Natural killer cell (primary cell): Measurements from ENCODE around the gene VWA7. TPM values are rescaled to one million over a fixed set of nuclear protein-coding genes. Genes with fewer than 3 reads are reported as not detected.

ENCODE experiments used
- ATAC-seq, 3 donors: fragments of 150-1000 bp in 2 of 3; fragments of 200-7000 bp in 1 of 3; cut with Tn5 transposase; 1 replicate in 1 of 3; 2 replicates in 2 of 3; pipeline ENCODE4 v1.10.0; 2021; ENCODE audit warnings: mild to moderate bottlenecking in 2 of 3, moderate library complexity in 2 of 3
- DNase-seq, 2 donors: peaks; one replicate each; pipeline versions ENCODE4 v3.0.0 to v3.0.0-alpha.2; 2013 to 2021; ENCODE audit warnings: mixed read lengths in 1 of 2
- H3K27ac ChIP-seq: one replicate; pipeline ENCODE4 v1.5.1; 2013; ENCODE audit warnings: mild to moderate bottlenecking, low read length
- H3K27me3 ChIP-seq: one replicate; pipeline ENCODE4 v1.6.1; 2013; ENCODE audit warnings: low read length; ENCODE audit not compliant: control insufficient read depth, insufficient read depth
- H3K36me3 ChIP-seq: one replicate; pipeline ENCODE4 v1.6.1; 2013; ENCODE audit warnings: low read length; ENCODE audit not compliant: control insufficient read depth, insufficient read depth
- H3K4me1 ChIP-seq: one replicate; pipeline ENCODE4 v1.6.1; 2013; ENCODE audit warnings: low read length; ENCODE audit not compliant: control insufficient read depth, insufficient read depth
- H3K4me3 ChIP-seq: one replicate; pipeline ENCODE4 v1.5.1; 2013; ENCODE audit warnings: low read length
- H3K9me3 ChIP-seq: one replicate; pipeline ENCODE4 v1.6.1; 2013; ENCODE audit warnings: low read length; ENCODE audit not compliant: control insufficient read depth, insufficient read depth
- H3K27ac Mint-ChIP-seq, 2 donors: one replicate each; pipeline ENCODE4 v1.8.0; 2022; ENCODE audit warnings: mild to moderate bottlenecking in 2 of 2, mixed read lengths in 2 of 2, moderate library complexity in 1 of 2
- H3K27me3 Mint-ChIP-seq, 2 donors: one replicate each; pipeline ENCODE4 v1.8.0; 2022; ENCODE audit warnings: low read depth in 2 of 2, mixed read lengths in 2 of 2
- H3K36me3 Mint-ChIP-seq: one replicate; pipeline ENCODE4 v1.8.0; 2022; ENCODE audit warnings: mixed read lengths
- H3K4me1 Mint-ChIP-seq, 2 donors: one replicate each; pipeline ENCODE4 v1.8.0; 2022; ENCODE audit warnings: mixed read lengths in 2 of 2
- H3K4me3 Mint-ChIP-seq: one replicate; pipeline ENCODE4 v1.8.0; 2022; ENCODE audit warnings: mild to moderate bottlenecking, moderate library complexity, mixed read lengths
- H3K9me3 Mint-ChIP-seq, 2 donors: one replicate each; pipeline ENCODE4 v1.8.0; 2022; ENCODE audit warnings: mixed read lengths in 2 of 2
- CTCF ChIP-seq: fragments of 200-600 bp; IDR thresholded peaks from one replicate; pipeline ENCODE4 v1.8.0; 2022; ENCODE audit warnings: antibody characterized with exemption
- WGBS: methylation state at CpG from one replicate; pipeline ENCODE4 v1.1.7; 2013; ENCODE audit warnings: missing lambda C conversion rate; ENCODE audit not compliant: insufficient coverage; 5-methylcytosine and 5-hydroxymethylcytosine counted together
- intact Hi-C: fragments of 100-400 bp; cut with micrococcal nuclease; formaldehyde crosslinking; loops from one replicate; pipeline ENCODE4 v1.14.2; 2022
- total RNA-seq, 4 donors: library from RNA; stranded (reverse); fragments of 120-200 nt in 1 of 4; gene quantifications; one replicate each; pipeline versions ENCODE4 v1.2.3 to v1.2.4, GENCODE V29; 2013 to 2022

Gene VWA7
- total RNA-seq, 3 donors from 2014 or later (not counting 1 experiment from before 2014, with no cell fraction given), result 2.4 to 4.7 (median 3.2) TPM

GRCh38 chr6:31764198-31764597 is 12.9 kb downstream of the VWA7 start:
- Mint-ChIP-seq H3K4me1 (peaks cover 0 to 10% of the 10 kb centered on the region in 2 donors), H3K36me3 (no peaks in the 10 kb centered on the region), H3K9me3 (no peaks in the 10 kb centered on the region), H3K4me3 (no peak overlapping the region), H3K27ac (no peak overlapping the region), H3K27me3 (no peaks in the 10 kb centered on the region)
- H3K36me3 ChIP-seq, result peaks cover 3% of the 10 kb centered on the region
- ATAC-seq (no peak), DNase-seq (no peak)
- no peaks in the 10 kb centered on the region for H3K9me3 ChIP-seq
- H3K27ac ChIP-seq, result no peak overlapping the region
- 95% methylated on average over 3 of the region's 4 CpGs for WGBS
- intact Hi-C loops, result no loop called here
- no peaks in the 10 kb centered on the region for H3K4me1 ChIP-seq
- H3K4me3 ChIP-seq, result no peak overlapping the region
- H3K27me3 ChIP-seq, result no peaks in the 10 kb centered on the region
- no peak for TF ChIP-seq CTCF

- Histone ChIP-seq H3K4me3 (no peak overlapping the region), H3K27ac (no peak overlapping the region), H3K36me3 (peaks cover 3% of the 10 kb centered on the region), H3K4me1 (no peaks in the 10 kb centered on the region), H3K27me3 (no peaks in the 10 kb centered on the region), H3K9me3 (no peaks in the 10 kb centered on the region)
- no peak for TF ChIP-seq CTCF
- no peaks in the 10 kb centered on the region for H3K36me3 Mint-ChIP-seq
- no peak overlapping the region for H3K4me3 Mint-ChIP-seq
- no peak for DNase-seq
- no peaks in the 10 kb centered on the region for H3K27me3 Mint-ChIP-seq
- WGBS, result 88% methylated on average over 1 of the region's 1 CpG
- H3K4me1 Mint-ChIP-seq, result peaks cover 0 to 10% of the 10 kb centered on the region in 2 donors
- H3K27ac Mint-ChIP-seq, result no peak overlapping the region
- intact Hi-C loops, result no loop called here
- H3K9me3 Mint-ChIP-seq, result no peaks in the 10 kb centered on the region
- no peak for ATAC-seq
These were observed 13.5 kb downstream of the VWA7 start for GRCh38 chr6:31763619-31763940.

- H3K36me3 Mint-ChIP-seq, result no peaks in the 10 kb centered on the region
- Histone ChIP-seq H3K27ac (no peak overlapping the region), H3K4me3 (no peak overlapping the region), H3K4me1 (no peaks in the 10 kb centered on the region), H3K36me3 (peaks cover 3% of the 10 kb centered on the region), H3K9me3 (no peaks in the 10 kb centered on the region), H3K27me3 (no peaks in the 10 kb centered on the region)
- 91% methylated on average over 8 of the region's 8 CpGs for WGBS
- DNase-seq (no peak), ATAC-seq (no peak)
- H3K9me3 Mint-ChIP-seq, result no peaks in the 10 kb centered on the region
- H3K27ac Mint-ChIP-seq, result no peak overlapping the region
- no peak overlapping the region for H3K4me3 Mint-ChIP-seq
- H3K27me3 Mint-ChIP-seq, result no peaks in the 10 kb centered on the region
- intact Hi-C loops, result no loop called here
- peaks cover 0 to 10% of the 10 kb centered on the region in 2 donors for H3K4me1 Mint-ChIP-seq
- no peak for TF ChIP-seq CTCF
These were observed 14.1 kb downstream of the VWA7 start for GRCh38 chr6:31762878-31763618.

- H3K27ac ChIP-seq, result no peak within 1 kb of the TSS
- H3K36me3 Mint-ChIP-seq, result no peaks in the 10 kb centered on the region
- TF ChIP-seq CTCF, result no peak
These were observed 14.8 kb downstream of the VWA7 start, which contains the start of gene SAPCD1 for GRCh38 chr6:31762356-31762755. TSS of gene SAPCD1 (plus strand) at chr6:31762656. CDS start at chr6:31763055, 399 bp downstream.

More at GRCh38 chr6:31762356-31762755, 14.8 kb downstream of the VWA7 start, which contains the start of gene SAPCD1:
- Mint-ChIP-seq H3K4me3 (no peak within 1 kb of the TSS), H3K4me1 (peaks cover 0 to 7% of the 10 kb centered on the region in 2 donors), H3K9me3 (no peaks in the 10 kb centered on the region), H3K27me3 (no peaks in the 10 kb centered on the region), H3K27ac (no peak within 1 kb of the TSS)
- ATAC-seq (no peak), DNase-seq (no peak)
- Histone ChIP-seq H3K36me3 (peaks cover 3% of the 10 kb centered on the region), H3K4me1 (no peaks in the 10 kb centered on the region), H3K9me3 (no peaks in the 10 kb centered on the region), H3K4me3 (no peak within 1 kb of the TSS), H3K27me3 (no peaks in the 10 kb centered on the region)
- 84% methylated on average over 4 of the region's 4 CpGs for WGBS
- intact Hi-C loops, result no loop called here
